ENCODE results near the gene NRF1. TPM values are rescaled to one million over a fixed set of nuclear protein-coding genes. Genes with fewer than 3 reads are reported as not detected.

NRF1 gene
- total and polyA plus RNA-seq, 2 of the 8 experiments (the other 6 are each of a cell fraction or from before 2014, with no cell fraction given): 18.2 to 21.4 TPM

DNA sequence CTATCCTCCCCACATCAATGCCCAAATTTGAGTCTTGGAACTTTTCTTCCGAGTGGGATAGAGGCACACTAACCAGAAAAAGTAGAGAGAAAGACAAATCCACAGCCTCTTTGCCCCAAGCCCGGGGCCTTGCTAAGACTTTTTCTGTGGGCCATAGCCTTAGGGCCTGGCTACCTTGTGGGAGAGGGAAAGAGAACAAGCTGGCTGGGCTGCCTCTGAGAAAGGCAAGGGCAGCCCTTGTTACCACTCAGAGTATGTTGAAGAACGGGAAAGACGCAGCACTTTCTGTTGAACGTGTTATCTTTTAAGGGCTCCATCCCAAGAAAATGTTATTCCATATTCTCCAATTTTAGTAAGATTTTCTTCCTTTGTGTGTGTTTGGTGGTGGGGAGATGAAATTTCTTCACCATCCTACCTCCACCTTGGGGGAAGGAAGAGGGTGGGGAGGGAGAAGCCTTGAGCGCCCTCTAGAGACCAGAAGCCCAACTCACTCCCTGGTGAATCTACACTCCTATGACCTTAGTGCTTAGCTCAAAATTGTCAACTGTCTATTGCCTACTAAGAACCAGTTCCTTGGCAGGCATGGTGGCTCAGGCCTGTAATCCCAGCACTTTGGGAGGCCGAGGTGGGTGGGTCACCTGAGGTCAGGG lies 3.9 kb upstream of the NRF1 start:
- H3K9ac ChIP-seq (replicated peaks in 1 of 4; ENCODE audit: extremely low read depth in 1 of 4, low read depth in 3 of 4, low read length in 3 of 4): no peak overlapping the region
- peaks cover 0 to 6% (median 0%) of the 10 kb centered on the region in 4 experiments; a peak in 1 of 8 replicates for H3K36me3 ChIP-seq (ENCODE audit: control insufficient read depth in 2 of 4, insufficient read depth in 4 of 4, low read length in 3 of 4)
- ChIA-PET POLR2A (ENCODE audit: partially characterized antibody) (interaction anchor here (1.0 to 1.3 kb wide), 2 partner anchors 12 to 174 kb away, joined by 4 to 5 read pairs; no protein-coding TSS in a partner anchor), CTCF (ENCODE audit: partially characterized antibody) (interaction anchor here (0.5 to 2.1 kb wide), 38 partner anchors 10 to 518 kb away, joined by 3 to 15 read pairs (median 3); no protein-coding TSS in a partner anchor)
- no peak overlapping the region for H4K91ac ChIP-seq (replicated peaks; ENCODE audit: insufficient read length, low read length)
- H4K8ac ChIP-seq (ENCODE audit: extremely low read depth, insufficient read depth, low read length): no peak overlapping the region
- no peak overlapping the region for H3K4me3 ChIP-seq (ENCODE audit: extremely low read depth in 1 of 4, insufficient read depth in 2 of 4, low read depth in 3 of 4, low read length in 4 of 4)
- H2AFZ ChIP-seq (ENCODE audit: low read length): no peak overlapping the region
- no peak overlapping the region for H3K14ac ChIP-seq (ENCODE audit: insufficient read length)
- no peak overlapping the region for H3K56ac ChIP-seq (replicated peaks; ENCODE audit: insufficient read length, low read depth, low read length)
- H3K9me3 ChIP-seq (ENCODE audit: insufficient read depth in 2 of 2, low read depth in 1 of 2, low read length in 1 of 2): no peaks in the 10 kb centered on the region
- H3K4me2 ChIP-seq (ENCODE audit: insufficient read depth in 1 of 2, low read depth in 2 of 2, low read length in 2 of 2): no peak overlapping the region
- H3K27me3 ChIP-seq (replicated peaks in 1 of 4; ENCODE audit: control insufficient read depth in 3 of 4, extremely low read depth in 1 of 4, insufficient read depth in 3 of 4, low read length in 3 of 4): no peaks in the 10 kb centered on the region
- H3K23ac ChIP-seq (ENCODE audit: insufficient read length): no peak overlapping the region
- no peaks in the 10 kb centered on the region; a peak in 2 of 7 replicates for H3K4me1 ChIP-seq (replicated peaks in 1 of 4; ENCODE audit: control insufficient read depth in 3 of 4, insufficient read depth in 4 of 4, low read length in 3 of 4)
- H3K4ac ChIP-seq (replicated peaks; ENCODE audit: insufficient read length, low read depth, low read length): no peak overlapping the region
- no peak overlapping the region for H2BK5ac ChIP-seq (ENCODE audit: low read depth, low read length)
- H3K79me1 ChIP-seq (ENCODE audit: low read depth, low read length): peaks cover 4% of the 10 kb centered on the region; the same call in 1 of the 2 replicates
- DNase-seq (ENCODE audit: low read depth in 1 of 2, low spot score in 2 of 2): peak in 1 of 2 experiments; percentile 78
- peaks cover 0 to 13% of the 10 kb centered on the region in 2 experiments; a peak in 2 of 4 replicates for H3K79me2 ChIP-seq (ENCODE audit: control insufficient read depth in 1 of 2, insufficient read depth in 2 of 2, low read length in 2 of 2)
- WGBS, 2 experiments (ENCODE audit: extremely low coverage in 1 of 2, insufficient coverage in 1 of 2, insufficient read length in 1 of 2, insufficient replicate concordance in 2 of 2, low coverage in 1 of 2, low lambda C conversion rate in 2 of 2, missing lambda C conversion rate in 1 of 2): 69% methylated on average over 7 of the region's 7 CpGs; no CpG with 5 or more reads in 1 of the 2 experiments
- no peak overlapping the region for H3K18ac ChIP-seq (ENCODE audit: extremely low read depth, low read length)
- peak; percentile 28 for FAIRE-seq
- H4K20me1 ChIP-seq (replicated peaks in 1 of 2; ENCODE audit: control insufficient read depth in 1 of 2, insufficient read depth in 2 of 2, low read length in 2 of 2): peaks cover under 1 to 4% of the 10 kb centered on the region in 2 experiments
- H3K23me2 ChIP-seq (ENCODE audit: low read depth, low read length): peaks cover 8% of the 10 kb centered on the region; the same call in 1 of the 2 replicates
- no peak overlapping the region for H2BK120ac ChIP-seq (replicated peaks; ENCODE audit: low read depth, low read length)
- H2BK12ac ChIP-seq (ENCODE audit: low read depth, low read length): no peak overlapping the region
- no peak overlapping the region for H2BK20ac ChIP-seq (ENCODE audit: low read length)
- H2AK5ac ChIP-seq (ENCODE audit: low read depth, low read length): no peak overlapping the region
- H4K5ac ChIP-seq (ENCODE audit: insufficient read length, low read depth, low read length): no peak overlapping the region
- H2BK15ac ChIP-seq (ENCODE audit: low read length): no peak overlapping the region
- no peak overlapping the region for H3K27ac ChIP-seq (ENCODE audit: low read depth, low read length)
- TF ChIP-seq, protein P1, sequence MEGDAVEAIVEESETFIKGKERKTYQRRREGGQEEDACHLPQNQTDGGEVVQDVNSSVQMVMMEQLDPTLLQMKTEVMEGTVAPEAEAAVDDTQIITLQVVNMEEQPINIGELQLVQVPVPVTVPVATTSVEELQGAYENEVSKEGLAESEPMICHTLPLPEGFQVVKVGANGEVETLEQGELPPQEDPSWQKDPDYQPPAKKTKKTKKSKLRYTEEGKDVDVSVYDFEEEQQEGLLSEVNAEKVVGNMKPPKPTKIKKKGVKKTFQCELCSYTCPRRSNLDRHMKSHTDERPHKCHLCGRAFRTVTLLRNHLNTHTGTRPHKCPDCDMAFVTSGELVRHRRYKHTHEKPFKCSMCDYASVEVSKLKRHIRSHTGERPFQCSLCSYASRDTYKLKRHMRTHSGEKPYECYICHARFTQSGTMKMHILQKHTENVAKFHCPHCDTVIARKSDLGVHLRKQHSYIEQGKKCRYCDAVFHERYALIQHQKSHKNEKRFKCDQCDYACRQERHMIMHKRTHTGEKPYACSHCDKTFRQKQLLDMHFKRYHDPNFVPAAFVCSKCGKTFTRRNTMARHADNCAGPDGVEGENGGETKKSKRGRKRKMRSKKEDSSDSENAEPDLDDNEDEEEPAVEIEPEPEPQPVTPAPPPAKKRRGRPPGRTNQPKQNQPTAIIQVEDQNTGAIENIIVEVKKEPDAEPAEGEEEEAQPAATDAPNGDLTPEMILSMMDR (IDR thresholded peaks at IDR 0.05; ENCODE audit: control extremely low read depth in 1 of 3, insufficient read depth in 1 of 3, low read depth in 1 of 3, low read length in 3 of 3): peak; percentile 67 to 87 (median 71)
- TF ChIP-seq YY1 (IDR thresholded peaks at IDR 0.05; ENCODE audit: low read depth, low read length) (no peak), RAD21 (IDR thresholded peaks at IDR 0.05 in 1 of 2, conservative IDR thresholded peaks at IDR 0.05 in 1 of 2; ENCODE audit: low read depth in 2 of 2, low read length in 2 of 2) (peak; percentile 78), TAF1 (IDR thresholded peaks at IDR 0.05; ENCODE audit: low read depth, low read length) (no peak), RNF2 (IDR thresholded peaks at IDR 0.05; ENCODE audit: borderline replicate concordance, low read depth, low read length, missing control alignments, poor library complexity, severe bottlenecking) (no peak)
